Thymus (tissue), 11 donors: Measurements from ENCODE around the gene MBNL2. TPM values are rescaled to one million over a fixed set of nuclear protein-coding genes. Genes with fewer than 3 reads are reported as not detected.

Source experiments
- DNase-seq, 9 donors: peaks; one replicate each; pipeline ENCODE4 v3.0.0-alpha.2; 2013; ENCODE audit warnings: low spot score in 9 of 9, low read depth in 6 of 9, missing footprints in 1 of 9
- H3K27ac ChIP-seq, 2 donors: one replicate each; pipeline ENCODE4 v1.5.1; 2013; ENCODE audit warnings: control low read depth in 1 of 2, low read depth in 1 of 2, low read length in 1 of 2, mild to moderate bottlenecking in 1 of 2, moderate library complexity in 1 of 2
- H3K27me3 ChIP-seq, 2 donors: one replicate each; pipeline ENCODE4 v1.5.1; 2013; ENCODE audit warnings: low read length in 1 of 2; ENCODE audit not compliant: control insufficient read depth in 2 of 2, insufficient read depth in 1 of 2
- H3K36me3 ChIP-seq, 2 donors: one replicate each; pipeline ENCODE4 v1.5.1; 2013; ENCODE audit warnings: low read length in 1 of 2, mild to moderate bottlenecking in 1 of 2, moderate library complexity in 1 of 2; ENCODE audit not compliant: control insufficient read depth in 2 of 2, insufficient read depth in 2 of 2
- H3K4me1 ChIP-seq, 2 donors: one replicate each; pipeline ENCODE4 v1.5.1; 2013; ENCODE audit warnings: low read length in 2 of 2; ENCODE audit not compliant: control insufficient read depth in 2 of 2, insufficient read depth in 2 of 2
- H3K4me3 ChIP-seq, 2 donors: one replicate each; pipeline ENCODE4 v1.5.1; 2013; ENCODE audit warnings: low read length in 2 of 2, control low read depth in 1 of 2, mild to moderate bottlenecking in 1 of 2
- H3K9me3 ChIP-seq, 2 donors: one replicate each; pipeline ENCODE4 v1.5.1; 2013; ENCODE audit warnings: low read length in 1 of 2, mild to moderate bottlenecking in 1 of 2; ENCODE audit not compliant: control insufficient read depth in 2 of 2, insufficient read depth in 1 of 2
- WGBS: extraction: QIAGEN DNeasy Blood & Tissue Kit; methylation state at CpG from one replicate; pipeline ENCODE4 v1.1.7; 2013; 5-methylcytosine and 5-hydroxymethylcytosine counted together
- polyA plus RNA-seq: library from polyadenylated mRNA; stranded (reverse); fragments of 200-250 nt; gene quantifications from one replicate; pipeline ENCODE4 v1.2.3, GENCODE V29; 2013
- total RNA-seq: library from RNA; stranded (reverse); fragments of 120-200 nt; gene quantifications from one replicate; pipeline ENCODE4 v1.2.4, GENCODE V29; 2013
- donor health status: healthy.

MBNL2 gene
- total and polyA plus RNA-seq, 2 donors = 22.7 to 27.1 TPM

DNA sequence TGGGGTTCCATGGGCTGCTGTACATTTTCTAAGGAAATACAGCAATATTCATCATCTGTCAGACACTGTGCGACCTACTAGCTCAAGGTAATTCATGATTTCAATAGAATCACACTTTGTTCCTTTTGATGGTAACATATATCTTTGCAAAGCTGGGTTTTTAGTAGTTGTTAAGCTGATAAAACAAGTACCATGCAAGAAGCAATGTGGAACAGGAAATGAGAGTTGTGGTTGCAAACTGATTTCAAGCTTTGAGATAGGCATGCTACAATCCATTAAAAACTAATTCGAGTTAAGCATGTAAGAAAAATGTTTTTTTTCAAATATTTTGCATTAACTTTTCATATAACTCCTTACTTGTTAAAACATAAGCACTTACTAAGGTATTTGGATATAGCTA is 6.8 kb upstream of the MBNL2 start:
- Histone ChIP-seq H3K4me1 (peaks cover 16 to 26% of the 10 kb centered on the region in 2 donors), H3K27me3 (no peaks in the 10 kb centered on the region), H3K9me3 (no peaks in the 10 kb centered on the region), H3K36me3 (no peaks in the 10 kb centered on the region), H3K27ac (no peak overlapping the region), H3K4me3 (no peak overlapping the region)
- DNase-seq = peak in 3 of 9 donors; percentile 27 to 77 (median 50)
- 9% methylated on average over 2 of the region's 2 CpGs for WGBS

DNA sequence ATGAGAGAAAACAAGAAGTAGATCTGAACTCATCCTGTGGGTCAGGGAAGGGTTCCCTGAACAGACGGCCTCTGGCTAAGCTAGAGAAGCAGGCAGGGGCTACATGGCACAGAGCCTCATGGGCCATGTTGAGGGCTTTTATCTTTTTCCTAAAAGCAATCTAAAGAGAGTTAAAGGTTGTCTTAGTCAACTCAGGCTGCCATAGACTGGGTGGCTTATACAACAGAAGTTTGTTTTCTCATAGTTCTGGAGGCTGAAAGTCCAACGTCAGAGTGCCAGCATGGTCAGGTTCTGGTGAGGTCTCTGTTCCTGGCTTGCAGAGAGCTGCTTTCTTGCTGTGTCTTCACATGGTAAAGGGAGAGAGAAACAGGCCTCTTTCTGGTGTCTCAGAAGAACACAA is 2.9 kb upstream of the MBNL2 start:
- H3K4me3 ChIP-seq = no peak overlapping the region
- no peaks in the 10 kb centered on the region for H3K27me3 ChIP-seq
- WGBS = 100% methylated on average over 2 of the region's 2 CpGs
- H3K9me3 ChIP-seq = no peaks in the 10 kb centered on the region
- no peak for DNase-seq
- peaks cover 10 to 20% of the 10 kb centered on the region in 2 donors for H3K4me1 ChIP-seq
- H3K36me3 ChIP-seq = no peaks in the 10 kb centered on the region
- H3K27ac ChIP-seq = no peak overlapping the region

DNA sequence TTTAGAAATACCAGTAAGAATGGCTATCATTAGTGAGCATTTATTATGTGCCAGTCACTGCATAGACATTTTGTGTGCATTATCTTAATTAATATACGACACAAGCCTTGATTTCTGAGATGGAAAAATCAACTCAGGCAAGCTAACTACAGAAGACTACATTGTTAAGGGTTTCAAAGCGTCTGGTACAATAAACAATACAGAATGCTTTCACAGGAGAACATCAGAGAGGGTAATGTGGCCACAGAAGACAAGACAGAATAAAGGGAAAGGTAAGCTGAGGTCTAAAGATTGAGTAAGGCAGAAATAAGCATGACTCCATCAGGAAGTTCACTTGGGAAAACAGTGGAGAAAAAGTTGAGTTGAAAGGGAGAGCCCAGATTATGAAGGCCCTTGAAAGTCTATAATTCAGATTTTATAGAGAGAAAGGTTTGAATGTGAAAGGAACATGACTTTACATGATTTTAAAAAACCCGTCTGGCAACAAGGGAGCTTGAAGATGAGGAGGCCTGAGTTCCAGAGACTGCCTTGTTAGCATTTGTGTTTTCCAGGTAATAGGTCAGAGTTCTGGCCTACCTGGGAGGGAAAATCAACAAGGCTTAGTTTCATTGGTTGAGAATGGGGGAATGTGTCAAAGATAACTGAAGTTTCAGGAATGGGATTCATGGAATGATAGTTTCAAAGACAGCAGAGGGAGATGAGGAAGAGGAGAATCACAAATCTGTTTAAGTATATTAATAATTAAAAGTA is 1.8 kb upstream of the MBNL2 start:
- 78% methylated on average over 3 of the region's 3 CpGs for WGBS
- no peaks in the 10 kb centered on the region for H3K9me3 ChIP-seq
- no peak for DNase-seq
- no peak overlapping the region for H3K4me3 ChIP-seq
- peaks cover 5 to 16% of the 10 kb centered on the region in 2 donors for H3K4me1 ChIP-seq
- no peaks in the 10 kb centered on the region for H3K36me3 ChIP-seq
- H3K27ac ChIP-seq = no peak overlapping the region
- no peaks in the 10 kb centered on the region for H3K27me3 ChIP-seq

DNA sequence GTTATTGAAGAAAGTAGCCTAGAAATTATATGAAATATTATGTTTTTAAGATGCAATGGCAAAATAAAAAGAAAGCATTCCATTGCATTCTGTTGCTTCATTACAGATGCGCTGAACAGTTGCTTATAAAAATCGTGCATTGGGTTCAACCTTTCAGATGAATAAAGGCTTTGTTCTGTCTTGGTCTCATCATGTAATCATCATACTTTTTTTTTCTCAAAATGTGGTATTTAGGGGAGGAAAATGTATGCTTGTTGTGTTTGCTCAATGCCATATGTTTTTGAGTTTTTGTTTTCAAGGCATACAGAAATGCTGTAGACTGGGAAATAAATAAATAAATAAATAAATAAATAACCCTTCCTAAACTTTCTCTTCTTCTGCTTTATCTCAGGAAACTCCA is 1.1 kb upstream of the MBNL2 start:
- peaks cover 12 to 24% of the 10 kb centered on the region in 2 donors for H3K4me1 ChIP-seq
- no peaks in the 10 kb centered on the region for H3K9me3 ChIP-seq
- WGBS = 95% methylated on average over 2 of the region's 2 CpGs
- H3K36me3 ChIP-seq = no peaks in the 10 kb centered on the region
- no peak for DNase-seq
- H3K4me3 ChIP-seq = no peak overlapping the region
- H3K27ac ChIP-seq = no peak overlapping the region
- H3K27me3 ChIP-seq = no peaks in the 10 kb centered on the region

DNA sequence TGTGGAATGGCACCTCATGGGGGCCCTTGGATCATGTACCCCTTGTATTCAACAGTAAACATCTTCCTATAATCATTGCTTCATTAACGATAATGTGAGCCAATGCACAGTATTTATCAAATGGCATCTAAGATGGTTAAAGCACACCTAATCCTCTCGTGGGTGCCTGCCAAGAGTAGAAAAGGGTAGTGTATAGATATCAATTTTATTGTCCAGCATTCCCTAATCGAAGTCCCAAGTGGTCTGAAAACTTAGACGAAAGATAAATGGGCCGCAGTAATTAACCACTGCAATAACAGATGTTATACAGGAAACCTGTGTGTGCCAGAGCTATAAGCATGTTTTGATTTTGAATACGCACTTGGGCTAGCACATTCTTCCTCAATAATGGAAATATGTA is 667 bp upstream of the MBNL2 start:
- Histone ChIP-seq H3K27ac (peak overlapping the region in 1 of 2 donors; percentile 50), H3K27me3 (no peaks in the 10 kb centered on the region), H3K36me3 (no peaks in the 10 kb centered on the region), H3K9me3 (no peaks in the 10 kb centered on the region), H3K4me1 (peaks cover 14 to 26% of the 10 kb centered on the region in 2 donors), H3K4me3 (no peak overlapping the region)
- no peak for DNase-seq
- 52% methylated on average over 6 of the region's 6 CpGs for WGBS

DNA sequence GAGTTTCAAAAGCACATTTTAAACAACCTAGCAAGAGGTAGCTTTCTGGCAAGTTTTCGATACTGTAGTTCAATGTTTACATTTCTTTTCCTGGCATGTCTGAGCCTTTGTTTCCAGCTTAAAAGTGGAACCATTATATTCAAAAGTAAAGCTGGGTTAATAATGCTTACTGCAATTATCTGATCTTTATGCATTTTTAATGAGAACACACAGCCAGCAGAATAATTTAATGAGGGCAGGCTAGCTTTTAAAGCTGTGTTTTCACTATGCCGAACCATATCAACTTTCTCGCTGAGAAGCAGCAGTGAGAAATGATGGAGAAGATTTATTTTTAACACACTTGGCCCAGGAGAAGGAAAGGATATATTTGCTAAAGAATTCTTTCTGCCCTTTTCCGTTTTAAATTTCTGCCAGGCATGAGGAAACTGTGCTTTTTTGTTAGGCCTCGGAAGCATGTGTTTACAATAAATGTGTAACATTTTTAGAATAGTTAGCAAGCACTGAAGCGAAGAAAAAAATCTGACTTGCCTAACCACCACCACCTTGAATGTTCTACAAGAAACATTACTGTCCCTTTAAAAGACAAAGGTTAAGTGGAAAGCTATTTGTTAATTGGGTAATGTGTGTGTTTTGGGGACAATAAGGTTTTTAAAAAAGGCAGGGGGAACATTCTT is 1.0 kb downstream of the MBNL2 start:
- H3K4me3 ChIP-seq = peak overlapping the region; percentile 60 to 63
- H3K4me1 ChIP-seq = peaks cover 22 to 42% of the 10 kb centered on the region in 2 donors
- H3K9me3 ChIP-seq = no peaks in the 10 kb centered on the region
- H3K27me3 ChIP-seq = no peaks in the 10 kb centered on the region
- no peaks in the 10 kb centered on the region for H3K36me3 ChIP-seq
- WGBS = 4% methylated on average over 6 of the region's 6 CpGs
- peak in 1 of 9 donors; percentile 56 for DNase-seq
- H3K27ac ChIP-seq = peak overlapping the region; percentile 82 to 83

DNA sequence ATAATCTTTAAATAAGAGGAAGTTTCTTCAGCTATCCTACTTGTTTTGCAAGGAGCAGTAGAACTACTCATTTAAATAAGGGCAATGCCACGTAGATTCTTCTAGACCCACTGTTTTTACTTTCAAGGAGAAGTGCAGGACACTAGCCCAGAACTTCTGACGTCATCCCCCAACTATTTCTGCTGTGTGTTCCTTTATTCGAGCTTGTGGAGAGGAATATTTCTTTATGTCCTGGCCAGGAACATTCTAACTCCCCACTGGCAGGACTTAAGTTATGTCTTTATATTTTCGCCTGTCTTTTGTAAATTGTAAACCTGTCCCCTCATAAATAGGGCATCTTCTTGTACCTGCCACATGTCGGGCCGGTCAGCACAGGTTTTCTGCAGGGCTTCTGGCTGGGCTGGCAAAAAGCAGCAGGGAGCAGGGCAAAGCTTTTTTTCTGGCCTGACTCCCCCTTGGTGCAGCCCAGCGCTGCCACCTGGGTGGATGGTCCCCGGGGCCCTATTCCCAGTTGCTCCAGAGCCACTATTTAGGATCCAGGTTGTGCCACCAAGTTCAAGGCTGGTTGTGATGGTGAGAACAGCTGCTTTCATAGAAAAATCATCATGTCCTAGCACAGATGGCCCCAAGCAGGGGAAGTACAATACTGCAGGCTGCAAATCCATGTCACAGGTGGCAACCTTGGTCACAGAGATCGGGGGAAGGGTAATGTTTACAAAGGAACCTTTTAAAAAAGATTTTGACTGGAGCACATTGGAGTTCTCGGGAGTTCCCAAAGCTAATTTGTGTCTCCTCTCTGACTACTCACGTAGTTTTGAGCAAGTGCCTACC is 1.8 kb downstream of the MBNL2 start:
- peak in 5 of 9 donors; percentile 32 to 69 (median 35) for DNase-seq
- H3K4me1 ChIP-seq = peaks cover 22 to 42% of the 10 kb centered on the region in 2 donors
- peak overlapping the region; percentile 70 to 82 for H3K27ac ChIP-seq
- no peaks in the 10 kb centered on the region for H3K36me3 ChIP-seq
- peak overlapping the region; percentile 60 to 63 for H3K4me3 ChIP-seq
- WGBS = 10% methylated on average over 11 of the region's 11 CpGs
- H3K27me3 ChIP-seq = no peaks in the 10 kb centered on the region
- no peaks in the 10 kb centered on the region for H3K9me3 ChIP-seq

DNA sequence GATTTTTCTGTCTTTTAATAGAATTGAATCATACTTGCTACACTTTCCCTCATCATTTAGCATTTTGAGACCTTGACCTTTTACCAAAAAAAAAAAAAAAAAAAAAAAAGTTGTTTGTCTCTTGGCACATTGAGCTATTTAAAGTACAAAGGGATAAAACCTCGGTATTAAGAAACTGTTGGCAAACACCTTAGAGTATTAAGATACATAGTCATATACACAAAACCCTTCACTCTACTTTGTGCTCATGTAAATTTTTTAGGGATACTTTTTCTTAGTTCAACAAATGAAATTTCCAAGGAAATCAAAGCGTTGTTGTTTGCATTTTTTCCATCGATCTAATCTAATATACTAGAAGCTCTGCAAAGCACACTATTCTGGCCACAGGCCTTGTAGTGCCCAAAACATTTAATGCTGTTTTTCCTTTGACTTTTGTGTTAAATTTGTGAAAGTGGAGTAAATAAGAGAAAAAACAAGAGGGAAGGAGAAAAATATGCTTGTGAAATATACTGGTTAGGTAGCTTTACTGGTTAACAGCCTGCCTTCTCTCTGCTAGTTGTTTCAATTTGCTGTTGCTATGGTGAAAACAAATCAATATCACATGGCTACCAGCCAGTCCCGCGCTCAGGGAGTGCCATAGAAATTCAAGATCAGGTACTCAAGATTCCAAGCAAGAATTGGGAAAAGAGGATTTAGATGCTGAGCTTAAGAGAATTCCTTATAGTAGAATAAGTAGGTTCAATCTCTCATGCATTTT is 2.6 kb downstream of the MBNL2 start:
- Histone ChIP-seq H3K36me3 (no peaks in the 10 kb centered on the region), H3K27me3 (no peaks in the 10 kb centered on the region), H3K9me3 (no peaks in the 10 kb centered on the region), H3K4me3 (peak overlapping the region; percentile 60 to 63), H3K27ac (peak overlapping the region in 1 of 2 donors; percentile 82), H3K4me1 (peaks cover 22 to 42% of the 10 kb centered on the region in 2 donors)
- DNase-seq = no peak
- WGBS = 65% methylated on average over 5 of the region's 5 CpGs
